Stimulated activated CD4-positive, alpha-beta T cell treated with anti-CD3 and anti-CD28 coated beads, Interleukin-2, amount 100 ng/mL, for 4 hours (primary cell): Measurements from ENCODE around the gene ZKSCAN2.

Experiments used
- DNase-seq: peaks from one replicate; pipeline ENCODE4 v3.0.0-alpha.2; 2020; ENCODE audit warnings: low read depth

The ZKSCAN2 gene

DNA sequence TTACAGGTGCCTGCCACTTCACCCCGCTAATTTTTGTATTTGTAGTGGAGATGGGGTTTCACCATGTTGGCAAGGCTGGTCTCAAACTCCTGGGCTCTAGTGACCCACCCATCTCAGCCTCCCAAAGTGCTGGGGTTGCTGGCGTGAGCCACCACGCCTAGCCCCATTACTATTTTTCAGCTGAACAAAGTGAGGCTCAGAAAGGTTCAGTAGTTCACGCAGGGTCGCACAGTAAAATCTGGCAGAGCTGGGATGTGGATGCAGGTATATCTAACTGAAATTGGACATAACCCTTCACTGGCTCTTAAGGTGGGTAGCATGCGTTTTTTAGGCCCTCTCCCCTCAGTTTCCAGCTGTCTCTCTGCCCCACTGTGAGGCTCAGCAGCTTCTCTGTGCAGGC is 33.7 kb downstream of the ZKSCAN2 start:
- no peak for DNase-seq

DNA sequence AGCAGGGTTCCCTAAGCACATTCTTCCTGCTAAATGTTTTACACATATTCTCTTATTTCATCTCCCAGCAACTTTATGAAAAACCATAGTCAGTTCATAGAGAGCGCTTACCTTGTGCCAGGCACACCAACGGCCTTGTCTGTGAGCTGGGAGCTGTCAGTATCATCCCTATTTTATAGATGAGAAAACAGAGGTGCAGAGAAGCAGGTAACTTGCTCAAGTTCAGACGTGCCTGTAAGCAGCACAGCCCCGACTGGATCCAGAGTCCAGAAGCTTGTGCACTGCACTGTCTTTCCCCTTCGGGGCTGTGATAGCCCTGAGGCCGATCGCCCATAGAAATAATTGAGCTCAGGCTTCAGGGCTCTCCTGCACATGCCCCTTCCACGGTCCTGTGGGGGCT is 34.7 kb downstream of the ZKSCAN2 start:
- DNase-seq: no peak

DNA sequence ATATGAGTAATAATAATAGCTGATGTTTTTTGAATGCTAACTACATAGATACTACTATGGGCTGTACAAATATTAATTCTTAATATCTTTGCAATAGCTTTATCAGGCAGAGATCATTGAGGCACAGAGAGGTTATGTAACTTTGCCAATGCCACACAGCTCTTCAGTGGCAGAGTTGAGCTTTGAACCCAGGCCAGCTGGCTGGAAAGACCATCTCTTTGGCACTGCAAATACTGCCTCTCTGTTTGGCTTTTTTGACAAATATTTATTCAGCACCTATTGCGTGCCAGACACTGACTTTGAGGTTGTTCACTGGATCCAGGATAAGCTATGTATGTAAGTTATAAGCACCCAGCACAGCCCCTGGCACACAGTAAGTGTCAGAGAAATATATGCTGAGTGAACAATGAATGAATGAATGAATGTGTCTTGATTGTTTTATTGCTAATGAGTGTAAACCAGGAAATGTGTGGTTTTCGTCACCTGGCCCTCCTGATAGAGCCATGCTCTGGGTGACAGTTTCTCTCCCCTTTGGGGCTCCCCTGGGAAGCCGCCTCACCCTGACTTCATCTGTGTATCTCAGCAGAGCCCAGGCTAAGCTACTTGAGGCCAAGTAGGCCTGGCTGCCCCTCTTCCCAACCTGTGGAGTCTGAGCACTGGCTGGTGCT is 38.4 kb downstream of the ZKSCAN2 start:
- DNase-seq: no peak

DNA sequence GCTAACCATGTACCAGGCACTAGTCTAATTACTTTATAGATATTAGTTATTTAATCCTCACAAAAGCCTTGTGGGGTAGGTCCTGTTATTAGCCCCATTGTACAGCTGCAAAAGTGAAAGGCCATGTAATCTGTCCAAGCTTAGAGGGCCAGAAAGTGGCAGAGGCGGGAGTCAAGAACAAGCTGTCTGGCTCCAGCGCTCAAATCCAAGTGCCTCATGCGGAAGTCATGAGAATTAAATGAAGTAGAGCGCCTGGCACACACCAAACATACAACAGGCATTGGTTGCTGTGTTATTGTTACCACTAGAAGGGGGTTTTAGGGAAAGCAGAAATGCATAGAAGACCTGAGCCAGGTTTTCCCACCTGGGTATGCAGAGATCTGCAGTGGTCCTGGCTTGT is 39.7 kb downstream of the ZKSCAN2 start:
- DNase-seq: no peak

DNA sequence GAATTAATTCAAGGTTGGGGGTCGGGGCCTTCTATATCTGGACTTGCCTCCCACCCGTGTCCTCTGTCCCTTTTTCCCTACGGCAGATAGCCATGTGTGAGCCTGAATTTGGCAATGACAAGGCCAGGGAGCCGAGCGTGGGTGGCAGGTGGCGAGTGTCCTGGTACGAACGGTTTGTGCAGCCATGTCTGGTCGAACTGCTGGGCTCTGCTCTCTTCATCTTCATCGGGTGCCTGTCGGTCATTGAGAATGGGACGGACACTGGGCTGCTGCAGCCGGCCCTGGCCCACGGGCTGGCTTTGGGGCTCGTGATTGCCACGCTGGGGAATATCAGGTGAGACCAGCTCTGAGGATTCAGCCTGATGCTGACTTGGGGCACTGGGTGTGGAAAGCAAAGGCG is 40.5 kb downstream of the ZKSCAN2 start:
- no peak for DNase-seq

DNA sequence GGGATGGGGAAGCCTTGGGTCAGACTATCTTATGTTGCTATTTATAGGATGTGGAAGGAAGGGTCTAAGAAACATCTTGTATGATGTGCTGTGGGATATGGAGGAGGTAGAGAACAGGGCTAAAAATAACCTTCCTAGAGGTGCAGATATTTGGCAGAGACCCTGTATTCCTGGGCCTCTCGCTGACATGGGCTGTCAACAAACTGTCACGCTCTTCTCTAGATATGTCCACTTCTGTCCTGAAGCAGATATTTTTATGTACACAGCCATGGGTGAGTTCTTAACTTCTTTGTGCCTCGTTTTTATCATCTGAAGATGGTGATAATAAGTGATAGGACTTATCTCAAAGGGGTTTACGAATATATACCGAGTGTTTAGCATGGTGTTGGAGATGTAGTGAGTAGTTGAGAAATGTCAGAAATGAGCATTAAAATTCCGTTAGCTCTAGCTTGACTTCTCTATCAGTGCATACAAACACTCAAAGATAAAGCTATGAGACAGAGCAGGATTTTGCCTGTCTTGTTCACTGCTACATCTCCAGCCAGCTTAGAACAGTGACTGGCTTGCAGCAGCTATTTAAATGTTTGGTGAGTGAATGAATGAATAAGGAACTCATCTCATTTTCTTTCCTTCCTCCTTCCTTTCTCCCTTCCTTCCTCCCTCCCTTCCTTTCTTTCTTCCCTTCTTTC is 43.8 kb downstream of the ZKSCAN2 start:
- DNase-seq: no peak

DNA sequence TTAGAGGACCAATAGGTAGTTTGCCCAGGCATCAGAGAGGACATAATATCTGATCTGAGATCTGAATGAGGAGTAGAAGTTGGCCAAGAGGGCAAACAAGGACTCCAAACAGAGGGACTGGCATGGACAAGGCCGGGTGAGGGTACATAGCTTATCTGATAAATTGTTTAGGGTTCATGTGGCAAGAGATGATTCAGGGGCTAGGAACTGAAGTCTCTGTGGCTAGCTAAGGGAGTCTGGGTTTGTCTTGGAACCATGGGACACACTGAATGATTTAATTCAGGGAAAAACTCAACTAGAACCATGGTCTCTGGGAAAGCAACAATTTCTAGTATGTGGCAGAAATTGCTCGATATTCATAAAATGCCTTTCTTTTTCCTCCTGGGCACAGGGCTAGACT is 45.0 kb downstream of the ZKSCAN2 start:
- DNase-seq: no peak

DNA sequence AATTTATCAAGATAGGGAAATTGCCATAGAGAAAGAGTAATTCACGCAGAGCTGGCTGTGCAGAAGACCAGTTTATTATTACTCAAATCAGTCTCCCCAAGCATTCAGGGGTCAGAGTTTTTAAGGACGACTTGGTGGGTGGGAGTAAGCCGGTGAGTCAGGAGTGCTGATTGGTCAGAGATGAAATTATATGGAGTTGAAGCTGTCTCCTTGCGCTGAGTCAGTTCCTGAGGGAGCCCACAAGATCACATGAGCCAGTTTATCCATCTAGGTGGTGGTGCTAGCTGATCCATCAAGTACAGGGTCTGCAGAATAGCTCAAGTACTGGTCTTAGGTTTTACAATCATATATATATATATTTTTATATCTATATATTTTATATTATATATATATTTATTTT is 46.9 kb downstream of the ZKSCAN2 start:
- DNase-seq: no peak

DNA sequence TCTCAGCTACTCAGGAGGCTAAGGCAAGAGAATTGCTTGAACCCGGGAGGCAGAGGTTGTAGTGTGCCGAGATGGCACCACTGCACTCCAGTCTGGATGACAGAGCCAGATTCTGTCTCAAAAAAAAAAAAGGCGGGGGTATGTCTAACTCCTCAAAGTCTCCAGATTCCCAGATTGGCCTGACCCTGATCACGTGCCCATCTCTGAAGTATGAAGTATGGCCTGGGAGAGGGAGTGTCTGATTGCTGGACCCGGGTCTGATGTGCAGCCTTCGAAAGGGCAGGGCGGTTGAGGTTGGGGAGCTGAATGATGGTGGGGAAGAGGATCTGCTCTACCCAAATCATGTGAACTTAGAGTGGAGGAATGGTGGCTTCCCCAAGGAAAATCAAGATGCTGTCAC is 58.2 kb downstream of the ZKSCAN2 start:
- DNase-seq: no peak

DNA sequence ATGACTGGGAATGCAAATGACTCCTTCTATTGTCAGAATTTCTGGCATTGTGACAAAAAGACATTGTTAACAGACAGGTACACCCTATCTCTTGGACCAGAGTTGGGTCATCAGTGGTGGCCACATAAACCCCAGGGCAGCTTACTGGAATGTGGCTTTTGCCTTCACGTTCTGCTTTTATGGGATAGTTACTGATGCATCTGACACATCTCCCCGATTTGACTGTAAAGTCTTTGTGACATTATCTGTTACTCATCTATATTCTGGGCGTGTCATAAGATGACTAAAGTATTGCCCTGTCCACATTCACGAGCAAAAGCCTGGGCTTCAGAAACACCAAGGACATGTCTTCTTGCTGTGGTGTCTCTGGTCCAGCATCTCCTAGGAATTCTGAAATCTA is 59.6 kb downstream of the ZKSCAN2 start:
- DNase-seq: no peak

DNA sequence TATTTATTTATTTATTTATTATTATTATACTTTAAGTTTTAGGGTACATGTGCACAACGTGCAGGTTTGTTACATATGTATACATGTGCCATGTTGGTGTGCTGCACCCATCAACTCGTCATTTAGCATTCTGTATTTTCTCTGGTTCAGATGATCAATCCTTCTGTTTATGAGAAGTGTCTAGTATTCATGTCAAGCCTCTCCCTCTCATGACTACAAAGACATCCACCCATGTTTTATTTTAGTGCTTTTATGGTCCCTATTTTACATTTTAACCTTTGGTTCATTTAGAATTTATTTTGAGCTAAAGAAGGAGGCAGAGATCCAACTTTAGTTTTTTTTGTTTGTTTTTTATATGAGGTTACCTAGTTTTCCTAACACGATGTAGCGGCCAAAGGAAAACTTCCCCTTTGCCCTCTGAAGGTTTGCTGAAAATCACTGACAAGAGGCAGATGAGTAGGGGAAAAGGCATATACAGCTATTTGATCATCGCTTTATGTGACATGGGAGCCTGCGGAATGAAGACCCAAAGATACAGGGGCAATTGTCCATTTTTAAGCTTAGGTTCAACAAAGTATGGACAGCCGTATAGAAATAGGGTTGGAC is 63.3 kb downstream of the ZKSCAN2 start:
- DNase-seq: no peak

DNA sequence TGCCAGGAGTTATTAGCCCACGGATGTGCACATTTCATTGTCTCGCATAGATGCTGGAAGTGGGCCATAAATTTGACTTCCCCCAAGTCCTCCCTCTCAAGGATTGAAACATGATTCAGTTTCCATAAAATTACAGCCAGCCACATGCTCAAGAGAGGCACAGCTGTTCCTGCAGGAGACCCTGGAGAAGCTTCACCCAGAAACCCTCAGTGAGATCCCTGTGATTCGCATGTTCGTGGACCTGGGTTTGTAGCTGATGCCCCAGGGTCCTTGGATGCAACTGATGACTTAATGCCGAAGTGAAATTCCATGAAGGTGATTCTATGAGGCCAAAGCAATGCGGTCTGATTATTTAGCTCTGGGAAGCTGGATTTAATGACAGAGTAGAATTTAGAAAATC is 65.5 kb downstream of the ZKSCAN2 start:
- no peak for DNase-seq

DNA sequence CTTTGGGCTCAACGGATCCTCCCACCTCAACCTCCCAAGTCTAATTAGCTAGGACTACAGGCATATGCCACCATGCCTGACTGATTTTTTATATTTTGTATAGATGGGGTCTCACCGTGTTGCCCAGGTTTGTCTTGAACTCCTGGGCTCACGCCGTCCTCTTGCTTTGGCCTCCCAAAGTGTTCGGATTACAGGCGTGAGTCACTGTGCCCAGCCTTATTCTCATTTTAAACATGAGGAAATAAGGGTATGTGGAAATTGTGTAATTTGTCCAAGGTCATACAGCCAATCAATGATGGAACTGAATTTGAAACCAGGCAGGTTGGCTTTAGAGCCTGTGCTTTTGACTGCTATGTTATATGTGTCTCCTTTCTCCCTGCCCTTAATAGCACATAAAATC is 68.3 kb downstream of the ZKSCAN2 start:
- DNase-seq: no peak

DNA sequence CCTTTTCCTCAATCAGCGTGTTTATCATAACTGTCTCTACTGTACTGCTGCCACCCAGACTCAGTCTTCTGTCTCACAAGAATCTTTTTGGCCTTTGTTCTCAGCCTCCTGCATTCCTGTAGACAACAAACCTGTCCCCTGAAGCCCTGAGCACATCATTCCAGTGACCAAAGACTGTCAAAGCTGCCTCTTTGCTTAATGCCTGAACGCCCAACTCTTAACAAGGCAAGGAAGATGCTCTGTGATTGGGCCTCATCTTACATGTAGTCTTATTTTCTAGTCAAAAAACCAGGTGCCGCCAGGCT is 70.2 kb downstream of the ZKSCAN2 start:
- no peak for DNase-seq
